Fibroblast of lung (primary cell): ENCODE data around the gene UBAC1. TPM values are rescaled to one million over a fixed set of nuclear protein-coding genes. Genes with fewer than 3 reads are reported as not detected.

Source experiments
- DNase-seq, 2 donors: peaks; one replicate each; pipeline versions ENCODE4 v3.0.0 to v3.0.0-alpha.2; 2010; ENCODE audit warnings: low read depth in 2 of 2
- H2AFZ ChIP-seq: 2 replicates; pipeline ENCODE4 v1.5.1; 2012; ENCODE audit warnings: low read length, control low read depth, inconsistent platforms
- H3K27ac ChIP-seq: 2 replicates; pipeline ENCODE4 v1.5.1; 2011; ENCODE audit warnings: low read length, control low read depth; ENCODE audit not compliant: insufficient read depth
- H3K27me3 ChIP-seq: 2 replicates; pipeline ENCODE4 v1.5.1; 2011; ENCODE audit warnings: mild to moderate bottlenecking, low read length; ENCODE audit not compliant: control insufficient read depth, insufficient read depth
- H3K36me3 ChIP-seq: 2 replicates; pipeline ENCODE4 v1.5.1; 2011; ENCODE audit warnings: low read length; ENCODE audit not compliant: control insufficient read depth, insufficient read depth
- H3K4me1 ChIP-seq: 2 replicates; pipeline ENCODE4 v1.5.1; 2011; ENCODE audit warnings: low read length; ENCODE audit not compliant: control insufficient read depth, insufficient read depth; ENCODE audit errors: extremely low read depth
- H3K4me2 ChIP-seq: 2 replicates; pipeline ENCODE4 v1.5.1; 2011; ENCODE audit warnings: low read length, control low read depth; ENCODE audit not compliant: insufficient read depth; ENCODE audit errors: extremely low read depth
- H3K4me3 ChIP-seq, 4 experiments: fragments of 200-600 bp in 1 of 4; sonication (generic) in 1 of 4; replicated peaks in 1 of 4; 2 replicates each; pipeline ENCODE4 v1.5.1; 2011 to 2016; ENCODE audit warnings: low read length in 4 of 4, low read depth in 3 of 4, mild to moderate bottlenecking in 3 of 4, control low read depth in 2 of 4, inconsistent platforms in 1 of 4, mixed read lengths in 1 of 4; ENCODE audit not compliant: insufficient read depth in 1 of 4; ENCODE audit errors: control extremely low read depth in 1 of 4
- H3K79me2 ChIP-seq: 2 replicates; pipeline ENCODE4 v1.5.1; 2012; ENCODE audit warnings: mild to moderate bottlenecking, low read length, inconsistent platforms; ENCODE audit not compliant: control insufficient read depth, insufficient read depth
- H3K9ac ChIP-seq: 2 replicates; pipeline ENCODE4 v1.5.1; 2011; ENCODE audit warnings: mild to moderate bottlenecking, low read length, control low read depth; ENCODE audit not compliant: insufficient read depth
- H3K9me3 ChIP-seq: 2 replicates; pipeline ENCODE4 v1.5.1; 2012; ENCODE audit warnings: low read depth, low read length; ENCODE audit not compliant: control insufficient read depth, insufficient read depth
- H4K20me1 ChIP-seq: 2 replicates; pipeline ENCODE4 v1.5.1; 2011; ENCODE audit warnings: low read length; ENCODE audit not compliant: control insufficient read depth, insufficient read depth; ENCODE audit errors: extremely low read depth
- CTCF ChIP-seq, 2 donors: IDR thresholded peaks in 1 of 2; conservative IDR thresholded peaks in 1 of 2; 1 replicate in 1 of 2; 2 replicates in 1 of 2; pipeline ENCODE4 v1.5.1; 2011 to 2012; ENCODE audit warnings: low read length in 2 of 2, control low read depth in 1 of 2, inconsistent platforms in 1 of 2, low read depth in 1 of 2, mild to moderate bottlenecking in 1 of 2
- EZH2 ChIP-seq: IDR thresholded peaks from 2 replicates; pipeline ENCODE4 v1.5.1; 2012; ENCODE audit warnings: low read length, control low read depth, mild to moderate bottlenecking; ENCODE audit errors: missing control alignments
- polyA plus RNA-seq, 2 donors: library from polyadenylated mRNA; depleted of rRNA in 1 of 2; stranded (reverse) in 1 of 2; unstranded in 1 of 2; fragments of >200 nt; gene quantifications; 2 replicates each; pipeline ENCODE4 v1.2.1, GENCODE V29; 2011 to 2012; ENCODE audit warnings: missing spikeins in 1 of 2
- total RNA-seq: library from RNA; depleted of rRNA; stranded (reverse); fragments of >200 nt; gene quantifications from 2 replicates; pipeline ENCODE4 v1.2.1, GENCODE V29; 2014

The UBAC1 gene
- total and polyA plus RNA-seq, 2 donors (not counting 1 experiment from before 2014, with no cell fraction given), result 26.8 to 30.6 TPM

GRCh38 chr9:135978642-135979546 is 17.7 kb upstream of the UBAC1 start:
- no peak overlapping the region for H2AFZ ChIP-seq
- no peak overlapping the region for H3K27ac ChIP-seq

DNA sequence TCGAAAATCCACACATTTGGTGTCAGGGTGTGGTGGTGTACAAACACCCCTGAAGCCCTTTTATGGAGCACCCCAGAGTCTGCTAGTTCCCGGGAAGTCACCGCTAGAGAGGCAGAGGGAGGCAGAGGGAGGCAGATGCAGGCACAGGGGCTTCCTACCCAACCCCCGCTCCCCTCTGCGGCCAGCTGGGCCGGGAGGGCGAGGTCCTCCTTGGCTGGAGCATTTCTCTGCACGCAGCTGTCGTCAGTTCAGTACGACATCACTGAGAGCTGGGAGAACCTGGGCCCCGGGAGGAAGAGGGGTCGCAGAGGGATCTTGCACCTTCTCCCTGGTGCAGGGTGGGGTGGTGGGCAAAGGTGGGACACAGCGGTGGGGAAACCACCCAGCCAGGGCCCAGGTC is 15.8 kb upstream of the UBAC1 start:
- no peaks in the 10 kb centered on the region for H3K79me2 ChIP-seq
- no peak for DNase-seq
- no peak overlapping the region for H3K9ac ChIP-seq
- H3K36me3 ChIP-seq, result no peaks in the 10 kb centered on the region
- no peak for TF ChIP-seq EZH2
- TF ChIP-seq CTCF (conservative IDR thresholded peaks at IDR 0.05 in 1 of 2, IDR thresholded peaks at IDR 0.05 in 1 of 2; ENCODE audit: low read depth in 1 of 2, low read length in 2 of 2), result no peak
- no peaks in the 10 kb centered on the region for H3K4me1 ChIP-seq
- no peak overlapping the region for H2AFZ ChIP-seq
- no peak overlapping the region for H3K4me3 ChIP-seq
- H3K27me3 ChIP-seq, result peaks cover 9% of the 10 kb centered on the region
- no peak overlapping the region for H3K27ac ChIP-seq
- no peaks in the 10 kb centered on the region for H4K20me1 ChIP-seq
- no peak overlapping the region for H3K4me2 ChIP-seq
- H3K9me3 ChIP-seq, result no peaks in the 10 kb centered on the region

More at GRCh38 chr9:135978642-135979546, 17.7 kb upstream of the UBAC1 start:
- no peaks in the 10 kb centered on the region for H3K36me3 ChIP-seq
- no peak overlapping the region for H3K9ac ChIP-seq
- DNase-seq, result no peak
- no peak overlapping the region for H3K4me2 ChIP-seq
- H4K20me1 ChIP-seq, result no peaks in the 10 kb centered on the region
- H3K4me1 ChIP-seq, result no peaks in the 10 kb centered on the region
- TF ChIP-seq EZH2 (no peak), CTCF (conservative IDR thresholded peaks at IDR 0.05 in 1 of 2, IDR thresholded peaks at IDR 0.05 in 1 of 2; ENCODE audit: low read depth in 1 of 2, low read length in 2 of 2) (no peak)
- peaks cover 10% of the 10 kb centered on the region for H3K27me3 ChIP-seq
- H3K4me3 ChIP-seq, result no peak overlapping the region
- H3K79me2 ChIP-seq, result no peaks in the 10 kb centered on the region
- no peaks in the 10 kb centered on the region for H3K9me3 ChIP-seq

DNA sequence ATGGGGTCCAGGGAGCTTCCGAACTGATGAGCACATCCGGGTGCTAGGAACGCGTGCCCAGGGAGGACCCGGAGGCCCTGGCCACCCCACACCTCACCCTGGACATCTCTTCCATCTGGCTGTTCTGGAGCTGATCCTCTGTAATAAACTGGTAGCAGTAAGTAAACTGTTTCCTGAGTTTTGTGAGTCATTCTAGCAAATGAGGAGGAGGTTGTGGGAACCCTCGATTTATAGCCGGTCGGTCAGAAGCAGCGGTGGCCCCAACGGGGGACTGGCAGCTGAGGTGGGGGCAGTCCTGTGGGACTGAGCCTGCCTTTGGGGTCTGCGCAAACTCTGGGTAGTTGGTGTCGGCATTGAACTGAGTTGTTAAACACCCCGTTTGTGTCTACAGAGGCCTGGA is 15.4 kb upstream of the UBAC1 start:
- H3K27me3 ChIP-seq, result peaks cover 9% of the 10 kb centered on the region
- H3K4me3 ChIP-seq, result no peak overlapping the region
- H3K36me3 ChIP-seq, result no peaks in the 10 kb centered on the region
- no peaks in the 10 kb centered on the region for H3K79me2 ChIP-seq
- H3K27ac ChIP-seq, result no peak overlapping the region
- no peak overlapping the region for H3K4me2 ChIP-seq
- no peaks in the 10 kb centered on the region for H3K4me1 ChIP-seq
- H3K9me3 ChIP-seq, result no peaks in the 10 kb centered on the region
- TF ChIP-seq CTCF (conservative IDR thresholded peaks at IDR 0.05 in 1 of 2, IDR thresholded peaks at IDR 0.05 in 1 of 2; ENCODE audit: low read depth in 1 of 2, low read length in 2 of 2), result no peak
- TF ChIP-seq EZH2, result no peak
- no peaks in the 10 kb centered on the region for H4K20me1 ChIP-seq
- DNase-seq, result no peak
- no peak overlapping the region for H3K9ac ChIP-seq
- no peak overlapping the region for H2AFZ ChIP-seq
